Fibroblast of lung (primary cell): ENCODE results near the gene SLC16A7. TPM values are rescaled to one million over a fixed set of nuclear protein-coding genes. Genes with fewer than 3 reads are reported as not detected.

ENCODE experiments used
- DNase-seq, 2 donors: peaks; one replicate each; pipeline versions ENCODE4 v3.0.0 to v3.0.0-alpha.2; 2010; ENCODE audit warnings: low read depth in 2 of 2
- H2AFZ ChIP-seq: 2 replicates; pipeline ENCODE4 v1.5.1; 2012; ENCODE audit warnings: low read length, control low read depth, inconsistent platforms
- H3K27ac ChIP-seq: 2 replicates; pipeline ENCODE4 v1.5.1; 2011; ENCODE audit warnings: low read length, control low read depth; ENCODE audit not compliant: insufficient read depth
- H3K27me3 ChIP-seq: 2 replicates; pipeline ENCODE4 v1.5.1; 2011; ENCODE audit warnings: mild to moderate bottlenecking, low read length; ENCODE audit not compliant: control insufficient read depth, insufficient read depth
- H3K36me3 ChIP-seq: 2 replicates; pipeline ENCODE4 v1.5.1; 2011; ENCODE audit warnings: low read length; ENCODE audit not compliant: control insufficient read depth, insufficient read depth
- H3K4me1 ChIP-seq: 2 replicates; pipeline ENCODE4 v1.5.1; 2011; ENCODE audit warnings: low read length; ENCODE audit not compliant: control insufficient read depth, insufficient read depth; ENCODE audit errors: extremely low read depth
- H3K4me2 ChIP-seq: 2 replicates; pipeline ENCODE4 v1.5.1; 2011; ENCODE audit warnings: low read length, control low read depth; ENCODE audit not compliant: insufficient read depth; ENCODE audit errors: extremely low read depth
- H3K4me3 ChIP-seq, 4 experiments: fragments of 200-600 bp in 1 of 4; sonication (generic) in 1 of 4; replicated peaks in 1 of 4; 2 replicates each; pipeline ENCODE4 v1.5.1; 2011 to 2016; ENCODE audit warnings: low read length in 4 of 4, low read depth in 3 of 4, mild to moderate bottlenecking in 3 of 4, control low read depth in 2 of 4, inconsistent platforms in 1 of 4, mixed read lengths in 1 of 4; ENCODE audit not compliant: insufficient read depth in 1 of 4; ENCODE audit errors: control extremely low read depth in 1 of 4
- H3K79me2 ChIP-seq: 2 replicates; pipeline ENCODE4 v1.5.1; 2012; ENCODE audit warnings: mild to moderate bottlenecking, low read length, inconsistent platforms; ENCODE audit not compliant: control insufficient read depth, insufficient read depth
- H3K9ac ChIP-seq: 2 replicates; pipeline ENCODE4 v1.5.1; 2011; ENCODE audit warnings: mild to moderate bottlenecking, low read length, control low read depth; ENCODE audit not compliant: insufficient read depth
- H3K9me3 ChIP-seq: 2 replicates; pipeline ENCODE4 v1.5.1; 2012; ENCODE audit warnings: low read depth, low read length; ENCODE audit not compliant: control insufficient read depth, insufficient read depth
- H4K20me1 ChIP-seq: 2 replicates; pipeline ENCODE4 v1.5.1; 2011; ENCODE audit warnings: low read length; ENCODE audit not compliant: control insufficient read depth, insufficient read depth; ENCODE audit errors: extremely low read depth
- EZH2 ChIP-seq: IDR thresholded peaks from 2 replicates; pipeline ENCODE4 v1.5.1; 2012; ENCODE audit warnings: low read length, control low read depth, mild to moderate bottlenecking; ENCODE audit errors: missing control alignments
- polyA plus RNA-seq, 2 donors: library from polyadenylated mRNA; depleted of rRNA in 1 of 2; stranded (reverse) in 1 of 2; unstranded in 1 of 2; fragments of >200 nt; gene quantifications; 2 replicates each; pipeline ENCODE4 v1.2.1, GENCODE V29; 2011 to 2012; ENCODE audit warnings: missing spikeins in 1 of 2
- total RNA-seq: library from RNA; depleted of rRNA; stranded (reverse); fragments of >200 nt; gene quantifications from 2 replicates; pipeline ENCODE4 v1.2.1, GENCODE V29; 2014
- TF ChIP-seq, protein P1 (sequence below), 2 donors: IDR thresholded peaks in 1 of 2; conservative IDR thresholded peaks in 1 of 2; 1 replicate in 1 of 2; 2 replicates in 1 of 2; pipeline ENCODE4 v1.5.1; 2011 to 2012; ENCODE audit warnings: low read length in 2 of 2, control low read depth in 1 of 2, inconsistent platforms in 1 of 2, low read depth in 1 of 2, mild to moderate bottlenecking in 1 of 2

The SLC16A7 gene
- total and polyA plus RNA-seq, 2 donors (not counting 1 experiment from before 2014, with no cell fraction given): 40.2 to 110 TPM

DNA sequence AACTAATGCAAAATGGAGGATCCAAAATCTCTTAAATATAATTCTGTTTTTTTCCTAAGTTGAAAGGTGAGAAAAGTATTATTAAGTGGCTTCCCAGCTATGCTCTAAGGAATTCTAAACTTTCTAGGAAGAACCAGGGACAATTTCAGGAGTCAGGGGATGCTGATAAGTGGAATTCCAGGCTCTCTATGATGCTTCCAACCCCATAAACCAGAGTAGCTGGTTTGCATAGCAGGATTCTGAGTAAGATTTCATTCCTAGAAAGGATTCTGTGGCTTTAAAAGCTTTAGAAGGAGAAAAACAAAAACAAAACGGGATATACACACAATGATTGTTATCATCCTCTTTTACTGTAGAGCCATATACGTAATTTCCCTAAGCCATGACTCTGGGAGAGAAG is 93.9 kb downstream of the SLC16A7 start:
- no peak overlapping the region for H3K4me3 ChIP-seq
- no peaks in the 10 kb centered on the region for H3K9me3 ChIP-seq
- no peak overlapping the region for H2AFZ ChIP-seq
- no peaks in the 10 kb centered on the region for H3K36me3 ChIP-seq
- H3K4me1 ChIP-seq: no peaks in the 10 kb centered on the region
- TF ChIP-seq, protein P1, sequence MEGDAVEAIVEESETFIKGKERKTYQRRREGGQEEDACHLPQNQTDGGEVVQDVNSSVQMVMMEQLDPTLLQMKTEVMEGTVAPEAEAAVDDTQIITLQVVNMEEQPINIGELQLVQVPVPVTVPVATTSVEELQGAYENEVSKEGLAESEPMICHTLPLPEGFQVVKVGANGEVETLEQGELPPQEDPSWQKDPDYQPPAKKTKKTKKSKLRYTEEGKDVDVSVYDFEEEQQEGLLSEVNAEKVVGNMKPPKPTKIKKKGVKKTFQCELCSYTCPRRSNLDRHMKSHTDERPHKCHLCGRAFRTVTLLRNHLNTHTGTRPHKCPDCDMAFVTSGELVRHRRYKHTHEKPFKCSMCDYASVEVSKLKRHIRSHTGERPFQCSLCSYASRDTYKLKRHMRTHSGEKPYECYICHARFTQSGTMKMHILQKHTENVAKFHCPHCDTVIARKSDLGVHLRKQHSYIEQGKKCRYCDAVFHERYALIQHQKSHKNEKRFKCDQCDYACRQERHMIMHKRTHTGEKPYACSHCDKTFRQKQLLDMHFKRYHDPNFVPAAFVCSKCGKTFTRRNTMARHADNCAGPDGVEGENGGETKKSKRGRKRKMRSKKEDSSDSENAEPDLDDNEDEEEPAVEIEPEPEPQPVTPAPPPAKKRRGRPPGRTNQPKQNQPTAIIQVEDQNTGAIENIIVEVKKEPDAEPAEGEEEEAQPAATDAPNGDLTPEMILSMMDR (conservative IDR thresholded peaks at IDR 0.05 in 1 of 2, IDR thresholded peaks at IDR 0.05 in 1 of 2; ENCODE audit: low read depth in 1 of 2, low read length in 2 of 2): no peak
- TF ChIP-seq EZH2: no peak
- no peak overlapping the region for H3K4me2 ChIP-seq
- no peaks in the 10 kb centered on the region for H3K79me2 ChIP-seq
- no peak overlapping the region for H3K9ac ChIP-seq
- no peaks in the 10 kb centered on the region for H4K20me1 ChIP-seq
- H3K27me3 ChIP-seq: no peaks in the 10 kb centered on the region
- no peak overlapping the region for H3K27ac ChIP-seq
- DNase-seq: peak in 1 of 2 donors; percentile 52

DNA sequence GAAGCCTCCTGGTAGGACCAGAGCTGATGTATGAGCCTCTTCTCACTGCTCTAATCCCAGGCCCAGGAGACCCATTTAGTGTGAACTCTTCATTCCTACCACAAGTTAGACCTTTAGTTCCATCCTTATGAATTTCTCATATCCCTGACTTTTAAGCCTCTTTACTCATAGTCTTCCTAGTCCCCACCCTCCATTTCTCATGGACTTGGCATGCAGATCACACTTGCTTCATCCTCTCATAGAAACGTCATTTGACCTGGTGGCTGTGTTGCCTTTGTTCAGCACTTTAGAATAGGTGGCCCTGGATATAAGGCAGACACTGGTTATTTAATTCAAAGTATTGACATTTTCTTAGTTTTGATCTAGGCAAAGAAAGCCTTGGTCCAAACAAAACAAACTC is 99.5 kb downstream of the SLC16A7 start:
- H3K9ac ChIP-seq: no peak overlapping the region
- no peaks in the 10 kb centered on the region for H3K9me3 ChIP-seq
- TF ChIP-seq, protein P1 (conservative IDR thresholded peaks at IDR 0.05 in 1 of 2, IDR thresholded peaks at IDR 0.05 in 1 of 2; ENCODE audit: low read depth in 1 of 2, low read length in 2 of 2): peak in 1 of 2 donors; percentile 2
- no peak for TF ChIP-seq EZH2
- no peaks in the 10 kb centered on the region for H3K79me2 ChIP-seq
- H3K4me3 ChIP-seq: no peak overlapping the region
- H2AFZ ChIP-seq: no peak overlapping the region
- no peaks in the 10 kb centered on the region for H3K36me3 ChIP-seq
- peak overlapping the region; percentile 32 for H3K4me2 ChIP-seq
- H4K20me1 ChIP-seq: no peaks in the 10 kb centered on the region
- H3K27me3 ChIP-seq: no peaks in the 10 kb centered on the region
- peak; percentile 44 to 62 for DNase-seq
- peaks cover 6% of the 10 kb centered on the region for H3K4me1 ChIP-seq
- peak overlapping the region; percentile 34 for H3K27ac ChIP-seq

DNA sequence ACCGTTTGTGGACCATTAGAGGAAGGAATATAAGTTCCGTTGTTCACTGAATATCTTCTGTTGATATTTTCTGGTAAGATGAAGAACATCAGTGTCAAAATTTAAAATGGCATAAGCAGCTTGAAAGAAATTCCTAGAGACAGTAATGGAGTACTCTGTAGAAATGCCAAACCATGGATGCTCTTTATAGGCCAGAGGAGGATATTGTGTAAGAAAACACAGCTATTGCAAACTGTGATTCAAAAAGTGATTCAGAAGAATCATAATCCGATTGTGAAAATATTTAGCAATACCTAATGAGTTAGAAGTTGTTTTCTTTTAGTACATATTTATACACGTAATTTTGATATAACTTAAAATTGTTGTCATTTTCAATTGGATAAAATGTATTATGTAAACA is 102.8 kb downstream of the SLC16A7 start:
- no peak overlapping the region for H3K4me3 ChIP-seq
- no peaks in the 10 kb centered on the region for H3K27me3 ChIP-seq
- no peaks in the 10 kb centered on the region for H3K36me3 ChIP-seq
- H3K4me2 ChIP-seq: peak overlapping the region; percentile 75
- DNase-seq: peak; percentile 56 to 94
- no peaks in the 10 kb centered on the region for H4K20me1 ChIP-seq
- H3K9me3 ChIP-seq: no peaks in the 10 kb centered on the region
- H3K79me2 ChIP-seq: no peaks in the 10 kb centered on the region
- H3K9ac ChIP-seq: no peak overlapping the region
- no peak overlapping the region for H2AFZ ChIP-seq
- peaks cover 6% of the 10 kb centered on the region for H3K4me1 ChIP-seq
- TF ChIP-seq, protein P1 (conservative IDR thresholded peaks at IDR 0.05 in 1 of 2, IDR thresholded peaks at IDR 0.05 in 1 of 2; ENCODE audit: low read depth in 1 of 2, low read length in 2 of 2): no peak
- TF ChIP-seq EZH2: no peak
- no peak overlapping the region for H3K27ac ChIP-seq
